Smooth muscle cell of trachea (primary cell): ENCODE results near the gene UGT1A8. TPM values are rescaled to one million over a fixed set of nuclear protein-coding genes. Genes with fewer than 3 reads are reported as not detected.

Experiments
- total RNA-seq: library from RNA; depleted of rRNA; stranded (reverse); fragments of >200 nt; gene quantifications from 2 replicates; pipeline ENCODE4 v1.2.1, GENCODE V29; 2014

UGT1A8 gene
- not detected in 2 replicates for total RNA-seq

GRCh38 chr2:233617476-233617875, at the start of gene UGT1A8:
TSS of gene UGT1A8 (plus strand) at chr2:233617633. CDS start at chr2:233617708, 75 bp downstream.

GRCh38 chr2:233636306-233636705, 18.9 kb downstream of the UGT1A8 start, which contains the start of gene UGT1A10:
TSS of gene UGT1A10 (plus strand) at chr2:233636448. CDS start at chr2:233636523, 75 bp downstream.

GRCh38 chr2:233671290-233672161, 54.1 kb downstream of the UGT1A8 start, which contains the start of gene UGT1A9:
TSS of gene UGT1A9 (plus strand) at chr2:233671898. CDS start at chr2:233671935, 37 bp downstream.

GRCh38 chr2:233681521-233682099, 64.2 kb downstream of the UGT1A8 start, which contains the start of gene UGT1A7:
TSS of gene UGT1A7 (plus strand) at chr2:233681901. CDS start at chr2:233681938, 37 bp downstream.

GRCh38 chr2:233692648-233693047, 75.2 kb downstream of the UGT1A8 start, which contains the start of gene UGT1A6:
TSS of gene UGT1A6 (plus strand) at chr2:233692890. CDS start at chr2:233693005, 115 bp downstream.

GRCh38 chr2:233712611-233713261, 95.3 kb downstream of the UGT1A8 start, which contains the start of gene UGT1A5:
TSS of gene UGT1A5 (plus strand) at chr2:233712907. CDS start at chr2:233712992, 85 bp downstream.

GRCh38 chr2:233718552-233718951, 101.1 kb downstream of the UGT1A8 start, which contains the start of gene UGT1A4:
TSS of gene UGT1A4 (plus strand) at chr2:233718736. CDS start at chr2:233718821, 85 bp downstream.

GRCh38 chr2:233728723-233729301, 111.4 kb downstream of the UGT1A8 start, which contains the start of gene UGT1A3:
TSS of gene UGT1A3 (plus strand) at chr2:233729042. CDS start at chr2:233729127, 85 bp downstream.

GRCh38 chr2:233760043-233760442, 142.6 kb downstream of the UGT1A8 start, which contains the start of gene UGT1A1:
TSS of gene UGT1A1 (plus strand) at chr2:233760270. CDS start at chr2:233760288, 18 bp downstream.

GRCh38 chr2:233778030-233778429, 160.6 kb downstream of the UGT1A8 start, which contains the start of gene MROH2A:
TSS of gene MROH2A (plus strand) at chr2:233778330. CDS start at chr2:233779359, 1,029 bp downstream.

Other genes starting within 250 kb of the UGT1A8 start
- gene USP40, start 50.9 kb upstream of the UGT1A8 start, total RNA-seq = 31.3 and 38.5 TPM in 2 replicates
- not detected in 2 replicates for gene UGT1A10, start 18.8 kb downstream of the UGT1A8 start, total RNA-seq
- gene UGT1A9, start 54.3 kb downstream of the UGT1A8 start, total RNA-seq = not detected in 2 replicates
- not detected in 2 replicates for gene UGT1A7, start 64.3 kb downstream of the UGT1A8 start, total RNA-seq
- not detected in 2 replicates for gene UGT1A6, start 75.3 kb downstream of the UGT1A8 start, total RNA-seq
- gene UGT1A5, start 95.3 kb downstream of the UGT1A8 start, total RNA-seq = not detected in 2 replicates
- not detected in 2 replicates for gene UGT1A4, start 101.1 kb downstream of the UGT1A8 start, total RNA-seq
- not detected in 2 replicates for gene UGT1A3, start 111.4 kb downstream of the UGT1A8 start, total RNA-seq
- gene UGT1A1, start 142.6 kb downstream of the UGT1A8 start, total RNA-seq = not detected in 2 replicates
- not detected in 2 replicates for gene MROH2A, start 160.7 kb downstream of the UGT1A8 start, total RNA-seq
- gene HJURP, start 236.9 kb downstream of the UGT1A8 start, total RNA-seq = 1.5 and 21.8 TPM in 2 replicates